GM19240 (cell line): ENCODE measurements around the gene ME3.
"Not testable (repeated sequence)": the region's sequence is repeated elsewhere in the genome, so short reads cannot be mapped to it uniquely, and the experiment has no call there.

Experiments used
- DNase-seq: peaks from one replicate; pipeline ENCODE4 v3.0.0; 2011; ENCODE audit warnings: low spot score; ENCODE audit not compliant: insufficient read length

ME3 gene

GRCh38 chr11:86562842-86563241, 109.6 kb downstream of the ME3 start:
- not testable (repeated sequence) for DNase-seq

- DNase-seq: no peak
Observed at GRCh38 chr11:86559311-86559945, 113.0 kb downstream of the ME3 start.

GRCh38 chr11:86558841-86559240, 113.6 kb downstream of the ME3 start:
- DNase-seq: no peak

GRCh38 chr11:86558207-86558606, 114.2 kb downstream of the ME3 start:
- DNase-seq: no peak

GRCh38 chr11:86555866-86556265, 116.5 kb downstream of the ME3 start:
- DNase-seq: no peak

- DNase-seq: no peak
Observed at GRCh38 chr11:86555401-86555800, 117.0 kb downstream of the ME3 start.

- no peak for DNase-seq
Observed at GRCh38 chr11:86553265-86553664, 119.2 kb downstream of the ME3 start.

GRCh38 chr11:86551288-86552092, 120.9 kb downstream of the ME3 start:
- no peak for DNase-seq

GRCh38 chr11:86550757-86551156, 121.7 kb downstream of the ME3 start:
- DNase-seq: no peak

- DNase-seq: no peak
Observed at GRCh38 chr11:86548271-86548917, 124.0 kb downstream of the ME3 start.

- no peak for DNase-seq
Observed at GRCh38 chr11:86547727-86548126, 124.7 kb downstream of the ME3 start.

GRCh38 chr11:86541299-86541698, 131.1 kb downstream of the ME3 start:
- DNase-seq: not testable (repeated sequence)

- no peak for DNase-seq
Observed at GRCh38 chr11:86538223-86538548, 134.2 kb downstream of the ME3 start.

GRCh38 chr11:86537541-86538222, 134.7 kb downstream of the ME3 start:
- no peak for DNase-seq

GRCh38 chr11:86535773-86536172, 136.6 kb downstream of the ME3 start:
- DNase-seq: no peak

- no peak for DNase-seq
Observed at GRCh38 chr11:86524620-86525352, 147.6 kb downstream of the ME3 start.

GRCh38 chr11:86523738-86524619, 148.4 kb downstream of the ME3 start:
- DNase-seq: no peak

- not testable (repeated sequence) for DNase-seq
Observed at GRCh38 chr11:86522512-86522911, 149.9 kb downstream of the ME3 start.

- DNase-seq: no peak
Observed at GRCh38 chr11:86519064-86519911, 153.1 kb downstream of the ME3 start.
